Fibroblast of villous mesenchyme (primary cell): ENCODE data around the gene KREMEN2. TPM values are rescaled to one million over a fixed set of nuclear protein-coding genes. Genes with fewer than 3 reads are reported as not detected.

Experiments
- DNase-seq: peaks from one replicate; pipeline ENCODE4 v3.0.0-alpha.2; 2010; ENCODE audit warnings: low read depth
- H3K4me3 ChIP-seq: 2 replicates; pipeline ENCODE4 v1.5.1; 2011; ENCODE audit warnings: low read depth, mild to moderate bottlenecking, low read length
- total RNA-seq: library from RNA; depleted of rRNA; stranded (reverse); fragments of >200 nt; gene quantifications from 2 replicates; pipeline ENCODE4 v1.2.3, GENCODE V29; 2012
- TF ChIP-seq, protein P1 (sequence below): IDR thresholded peaks from 2 replicates; pipeline ENCODE4 v1.5.1; 2012; ENCODE audit warnings: low read depth, mild to moderate bottlenecking, low read length; ENCODE audit not compliant: insufficient read depth

The KREMEN2 gene
- total RNA-seq, 1 donor: under 0.01 TPM

DNA sequence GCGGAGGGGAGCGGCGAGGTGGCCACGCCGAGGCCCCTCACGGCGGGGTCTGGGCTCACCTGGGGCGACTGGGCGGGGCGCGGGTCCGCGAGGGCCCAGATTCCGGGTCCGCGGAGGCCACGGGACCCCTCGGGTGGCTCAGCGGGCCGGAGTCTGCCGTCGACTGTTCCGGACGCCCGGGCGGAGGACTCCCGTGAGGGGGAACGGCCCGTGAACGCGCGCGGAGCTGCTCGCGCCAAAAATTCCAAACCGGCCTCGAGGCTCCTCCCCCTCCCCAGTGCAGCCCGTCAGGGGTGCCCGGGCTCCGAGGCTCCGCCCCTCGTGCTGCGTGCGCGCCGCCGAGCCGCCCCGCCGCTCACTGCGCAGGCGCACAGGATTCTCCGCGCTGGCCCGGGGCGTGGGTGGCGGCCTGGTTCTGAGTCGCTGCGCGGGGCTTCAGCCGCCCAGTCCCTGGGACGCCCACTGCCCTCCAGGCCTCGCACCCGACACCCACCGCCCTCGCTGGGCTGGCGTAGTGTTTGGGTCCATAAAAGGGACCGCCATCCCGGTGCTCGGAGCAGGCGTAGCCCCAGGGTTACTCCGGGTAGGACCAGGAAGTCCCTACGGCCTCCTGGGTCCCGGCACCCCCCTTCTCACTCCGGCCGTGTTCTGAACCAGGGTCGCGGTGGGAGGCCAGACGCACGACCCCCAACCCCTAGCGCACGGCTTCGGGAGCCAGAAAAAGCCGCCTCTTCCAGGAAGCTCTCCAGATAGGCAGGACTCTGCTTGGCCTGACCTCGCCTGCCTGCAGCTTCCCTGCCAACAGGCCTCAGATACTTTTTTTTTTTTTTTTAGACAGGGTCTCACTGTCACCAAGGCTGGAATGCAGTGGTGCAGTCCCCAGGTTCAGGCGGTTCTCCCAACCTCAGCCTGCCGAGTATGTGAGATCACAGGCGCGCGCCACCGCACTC, 16.4 kb downstream of the KREMEN2 start, which contains the start of gene PKMYT1:
Gene PKMYT1, minus strand, starts transcription at position 220 of the 950 bp plus-strand sequence. CDS start 789 bp downstream, outside the sequence.
- TF ChIP-seq, protein P1, sequence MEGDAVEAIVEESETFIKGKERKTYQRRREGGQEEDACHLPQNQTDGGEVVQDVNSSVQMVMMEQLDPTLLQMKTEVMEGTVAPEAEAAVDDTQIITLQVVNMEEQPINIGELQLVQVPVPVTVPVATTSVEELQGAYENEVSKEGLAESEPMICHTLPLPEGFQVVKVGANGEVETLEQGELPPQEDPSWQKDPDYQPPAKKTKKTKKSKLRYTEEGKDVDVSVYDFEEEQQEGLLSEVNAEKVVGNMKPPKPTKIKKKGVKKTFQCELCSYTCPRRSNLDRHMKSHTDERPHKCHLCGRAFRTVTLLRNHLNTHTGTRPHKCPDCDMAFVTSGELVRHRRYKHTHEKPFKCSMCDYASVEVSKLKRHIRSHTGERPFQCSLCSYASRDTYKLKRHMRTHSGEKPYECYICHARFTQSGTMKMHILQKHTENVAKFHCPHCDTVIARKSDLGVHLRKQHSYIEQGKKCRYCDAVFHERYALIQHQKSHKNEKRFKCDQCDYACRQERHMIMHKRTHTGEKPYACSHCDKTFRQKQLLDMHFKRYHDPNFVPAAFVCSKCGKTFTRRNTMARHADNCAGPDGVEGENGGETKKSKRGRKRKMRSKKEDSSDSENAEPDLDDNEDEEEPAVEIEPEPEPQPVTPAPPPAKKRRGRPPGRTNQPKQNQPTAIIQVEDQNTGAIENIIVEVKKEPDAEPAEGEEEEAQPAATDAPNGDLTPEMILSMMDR: no peak
- DNase-seq: peak; percentile 81
- H3K4me3 ChIP-seq: peak within 1 kb of the TSS; percentile 79

DNA sequence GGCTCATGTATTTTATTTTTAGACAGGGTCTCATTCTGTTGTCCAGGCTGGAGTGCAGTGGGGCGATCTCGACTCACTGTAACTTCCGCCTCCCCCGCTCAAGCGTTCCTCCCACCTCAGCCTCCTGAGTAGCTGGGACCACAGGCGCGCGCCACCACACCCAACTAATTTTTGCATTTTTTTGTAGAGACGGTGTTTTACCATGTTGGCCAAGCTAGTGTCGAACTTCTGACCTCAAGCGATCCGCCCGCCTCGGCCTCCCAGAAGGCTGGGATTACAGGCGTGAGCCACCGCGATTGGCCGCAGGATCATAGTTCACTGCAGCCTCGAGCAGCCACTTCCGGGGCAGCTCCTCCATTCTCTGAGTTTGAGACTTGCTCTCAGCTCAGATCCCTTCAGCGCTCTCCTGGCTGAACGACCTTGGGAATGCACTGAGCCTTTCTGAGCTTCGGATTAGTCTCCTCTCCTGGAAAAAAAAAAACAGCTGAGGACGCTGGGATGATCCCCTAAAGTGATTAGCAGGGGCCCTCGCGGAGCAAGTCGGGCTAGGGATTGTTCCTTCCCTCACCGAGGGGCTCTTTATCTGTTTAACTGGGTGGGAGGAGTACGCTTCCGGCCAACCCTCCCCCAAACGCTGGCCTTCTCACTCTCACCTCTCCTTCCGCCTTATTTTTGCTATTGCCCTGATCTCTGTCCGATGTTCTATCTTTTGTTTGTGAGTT, 17.3 kb downstream of the KREMEN2 start:
- peak overlapping the region; percentile 79 for H3K4me3 ChIP-seq
- TF ChIP-seq, protein P1: no peak
- no peak for DNase-seq

DNA sequence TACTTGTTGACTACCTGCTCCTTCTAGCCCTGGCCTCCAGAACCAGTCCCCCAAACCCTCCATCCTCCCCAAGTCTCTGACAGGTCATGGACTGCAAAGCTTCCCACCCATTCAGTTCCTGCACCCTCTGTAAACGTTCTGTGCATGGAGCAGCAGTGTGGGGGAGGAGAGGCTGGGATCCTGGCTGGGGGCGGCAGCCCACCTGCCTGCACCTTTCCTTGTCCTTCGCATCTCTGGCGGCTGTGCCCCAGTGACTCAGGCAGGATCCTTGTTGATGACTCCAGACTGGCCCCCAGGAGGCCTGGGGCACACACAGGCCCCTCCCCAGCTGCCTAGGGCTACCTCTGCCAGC, 17.8 kb downstream of the KREMEN2 start:
- TF ChIP-seq, protein P1: no peak
- DNase-seq: no peak
- no peak overlapping the region for H3K4me3 ChIP-seq

DNA sequence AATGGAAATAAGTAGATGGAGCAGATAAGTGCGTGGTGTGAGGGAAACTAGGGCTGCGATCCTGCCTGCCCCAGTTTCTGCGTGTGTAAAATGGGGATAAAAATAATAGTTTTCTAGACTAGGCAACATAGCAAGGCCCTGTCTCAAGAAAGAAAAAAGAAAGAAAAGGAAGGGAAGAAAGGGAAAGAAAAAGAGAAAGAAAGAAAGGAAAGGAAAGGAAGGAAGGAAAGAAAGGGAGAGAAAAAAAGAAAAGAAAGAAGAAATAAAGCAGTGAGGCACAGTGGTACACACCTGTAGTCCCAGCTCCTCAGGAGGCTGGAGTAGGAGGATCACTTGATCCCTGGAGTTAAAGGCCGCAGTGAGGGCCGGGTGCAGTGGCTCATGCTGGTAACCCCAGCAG, 18.3 kb downstream of the KREMEN2 start:
- TF ChIP-seq, protein P1: no peak
- no peak overlapping the region for H3K4me3 ChIP-seq
- no peak for DNase-seq

DNA sequence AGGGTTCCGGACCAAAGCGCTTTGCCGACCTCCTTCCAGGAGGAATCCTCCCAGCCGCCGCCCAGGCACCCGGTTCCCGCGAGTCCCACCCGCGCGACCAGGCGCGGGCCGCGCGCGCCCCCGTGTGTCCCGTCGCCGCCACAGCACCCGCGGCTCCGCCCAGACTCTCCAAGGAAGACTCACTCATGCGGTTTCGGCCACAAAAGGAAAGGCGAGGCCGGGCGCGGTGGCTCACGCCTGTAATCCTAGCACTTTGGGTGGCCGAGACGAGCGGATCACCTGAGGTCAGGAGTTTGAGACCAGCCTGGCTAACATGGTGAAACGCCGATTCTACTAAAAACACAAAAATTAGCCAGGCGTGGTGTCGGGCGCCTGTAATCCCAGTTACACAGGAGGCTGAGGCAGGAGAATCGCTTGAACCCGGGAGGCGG, 19.6 kb downstream of the KREMEN2 start:
- peak overlapping the region; percentile 37 for H3K4me3 ChIP-seq
- TF ChIP-seq, protein P1: peak; percentile 81
- DNase-seq: peak; percentile 73

DNA sequence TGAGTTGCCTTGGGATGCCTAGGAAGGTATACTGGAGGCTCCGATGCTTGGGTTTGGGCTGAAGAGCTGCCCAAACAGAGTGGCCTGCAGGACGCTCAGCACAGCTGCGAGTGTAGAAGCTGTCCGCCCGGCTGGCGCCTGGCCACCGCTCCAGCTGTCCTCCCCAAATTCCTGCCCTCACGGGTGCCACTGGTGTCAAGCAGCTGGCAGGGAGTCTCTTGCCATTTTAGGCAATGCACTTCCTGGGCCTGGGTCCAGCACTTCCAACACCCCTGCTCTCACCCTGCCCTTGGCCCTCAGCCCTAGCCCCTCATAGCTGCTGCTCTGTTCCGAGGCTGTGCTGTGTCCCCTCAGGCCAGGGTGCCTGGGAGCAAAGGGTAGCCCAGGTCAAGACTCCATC, 21.4 kb downstream of the KREMEN2 start:
- TF ChIP-seq, protein P1: no peak

More for the DNA sequence above, 21.4 kb downstream of the KREMEN2 start:
- no peak for DNase-seq
- H3K4me3 ChIP-seq: no peak overlapping the region
